Common myeloid progenitor, CD34-positive (primary cell): ENCODE measurements around the gene IDH2.

Experiments used
- CTCF ChIA-PET: fragments of 350-600 bp; sonication (Branson Sonifier 250); formaldehyde crosslinking; loops from one replicate; lab custom pipeline; 2021; ENCODE audit warnings: antibody characterized with exemption; lab: Charles Lee
- POLR2A ChIA-PET: fragments of 350-600 bp; sonication (Branson Sonifier 250); formaldehyde crosslinking; loops from one replicate; lab custom pipeline; 2021; ENCODE audit warnings: antibody characterized with exemption; lab: Charles Lee
- DNase-seq, 3 donors: peaks; one replicate each; pipeline versions ENCODE4 v3.0.0 to v3.0.0-alpha.2; 2013
- H3K27ac ChIP-seq, 2 experiments: 1 replicate in 1 of 2; 2 replicates in 1 of 2; pipeline ENCODE4 v1.7.0; 2013; ENCODE audit warnings: inconsistent platforms in 2 of 2, low read length in 2 of 2, mild to moderate bottlenecking in 2 of 2, low read depth in 1 of 2, moderate library complexity in 1 of 2; ENCODE audit not compliant: severe bottlenecking in 2 of 2, insufficient read depth in 1 of 2, poor library complexity in 1 of 2
- H3K27me3 ChIP-seq, 5 experiments: replicated peaks in 2 of 5; 1 replicate in 3 of 5; 2 replicates in 2 of 5; pipeline versions ENCODE4 v1.6.1 to v1.7.0; 2013; ENCODE audit warnings: low read length in 4 of 5, mild to moderate bottlenecking in 2 of 5, moderate library complexity in 2 of 5, inconsistent platforms in 1 of 5; ENCODE audit not compliant: insufficient read depth in 5 of 5, control insufficient read depth in 4 of 5
- H3K36me3 ChIP-seq, 4 experiments: 1 replicate in 2 of 4; 2 replicates in 2 of 4; pipeline versions ENCODE4 v1.6.1 to v1.7.0; 2013; ENCODE audit warnings: low read length in 3 of 4, control low read depth in 1 of 4, mild to moderate bottlenecking in 1 of 4; ENCODE audit not compliant: control insufficient read depth in 4 of 4, insufficient read depth in 4 of 4
- H3K4me1 ChIP-seq, 4 experiments: 1 replicate in 3 of 4; 2 replicates in 1 of 4; pipeline versions ENCODE4 v1.6.1 to v1.7.1; 2013; ENCODE audit warnings: low read length in 3 of 4, mild to moderate bottlenecking in 3 of 4, control low read depth in 1 of 4, inconsistent platforms in 1 of 4, moderate library complexity in 1 of 4; ENCODE audit not compliant: control insufficient read depth in 4 of 4, insufficient read depth in 4 of 4; ENCODE audit errors: control extremely low read depth in 1 of 4
- H3K4me3 ChIP-seq, 7 experiments: 1 replicate in 4 of 7; 2 replicates in 3 of 7; pipeline versions ENCODE4 v1.5.1 to v1.7.0; 2013; ENCODE audit warnings: mild to moderate bottlenecking in 7 of 7, low read length in 6 of 7, moderate library complexity in 6 of 7, inconsistent platforms in 2 of 7, low read depth in 2 of 7, control low read depth in 1 of 7; ENCODE audit not compliant: insufficient read depth in 4 of 7, control insufficient read depth in 1 of 7; ENCODE audit errors: extremely low read depth in 1 of 7
- H3K9me3 ChIP-seq, 5 experiments: 1 replicate in 4 of 5; 2 replicates in 1 of 5; pipeline versions ENCODE4 v1.6.1 to v1.7.1; 2013; ENCODE audit warnings: low read length in 4 of 5, mild to moderate bottlenecking in 2 of 5, inconsistent platforms in 1 of 5, low read depth in 1 of 5, moderate library complexity in 1 of 5; ENCODE audit not compliant: control insufficient read depth in 4 of 5, insufficient read depth in 2 of 5; ENCODE audit errors: control extremely low read depth in 1 of 5
- WGBS: methylation state at CpG from one replicate; pipeline ENCODE4 v1.1.5; 2013; ENCODE audit not compliant: insufficient coverage; 5-methylcytosine and 5-hydroxymethylcytosine counted together

Gene IDH2

DNA sequence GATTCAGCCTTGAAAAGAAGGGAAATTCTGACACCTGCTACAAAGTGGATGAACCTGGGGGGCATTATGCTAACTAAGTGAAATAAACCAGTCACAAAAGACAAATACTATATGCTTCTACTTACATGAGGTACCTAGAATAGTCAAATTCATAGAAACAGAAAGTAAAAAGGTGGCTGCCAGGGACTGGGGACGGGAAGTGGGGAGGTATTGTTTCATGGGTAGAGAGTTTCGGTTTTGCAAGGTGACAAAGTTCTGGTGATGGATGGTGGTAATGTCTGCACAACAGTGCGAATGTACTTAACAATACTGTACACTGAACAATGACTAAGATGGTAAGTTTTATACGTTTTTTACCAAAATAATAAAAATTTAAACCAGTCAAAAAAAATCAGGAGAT is 4.8 kb downstream of the IDH2 start:
- Histone ChIP-seq H3K27ac (peak overlapping the region in 1 of 2 experiments; percentile 77), H3K4me3 (peak overlapping the region in 4 of 7 experiments; percentile 26 to 65 (median 46)), H3K27me3 (no peaks in the 10 kb centered on the region), H3K4me1 (peaks cover 17 to 50% (median 48%) of the 10 kb centered on the region in 4 experiments), H3K9me3 (no peaks in the 10 kb centered on the region), H3K36me3 (peaks cover 0 to 8% (median 3%) of the 10 kb centered on the region in 4 experiments)
- peak; percentile 57 to 88 (median 84) for DNase-seq
- WGBS = 0% methylated on average over 2 of the region's 4 CpGs
- ChIA-PET POLR2A (no interaction called here), CTCF (no interaction called here)

- CTCF ChIA-PET = interaction anchor here (0.9 kb wide), 1 partner anchor 340 kb away, joined by 4 read pairs; no protein-coding TSS in a partner anchor
- Histone ChIP-seq H3K9me3 (no peaks in the 10 kb centered on the region), H3K4me3 (no peak overlapping the region), H3K4me1 (peaks cover 13 to 38% (median 34%) of the 10 kb centered on the region in 4 experiments), H3K36me3 (peaks cover 7 to 21% (median 13%) of the 10 kb centered on the region in 4 experiments), H3K27me3 (no peaks in the 10 kb centered on the region), H3K27ac (no peak overlapping the region)
- WGBS = 92% methylated on average over 3 of the region's 3 CpGs
- POLR2A ChIA-PET = no interaction called here
- DNase-seq = no peak
Measured at GRCh38 chr15:90095521-90095959, 6.7 kb downstream of the IDH2 start.

GRCh38 chr15:90091156-90091931 is 10.9 kb downstream of the IDH2 start:
- no peaks in the 10 kb centered on the region for H3K4me1 ChIP-seq
- no peak overlapping the region for H3K27ac ChIP-seq
- CTCF ChIA-PET = interaction anchor here (0.7 to 3.0 kb wide), 7 partner anchors 12 to 193 kb away, joined by 3 to 8 read pairs (median 3); no protein-coding TSS in a partner anchor
- peaks cover 13 to 55% (median 38%) of the 10 kb centered on the region in 4 experiments for H3K36me3 ChIP-seq
- WGBS = 90% methylated on average over 14 of the region's 17 CpGs
- no peaks in the 10 kb centered on the region for H3K27me3 ChIP-seq
- no peaks in the 10 kb centered on the region for H3K9me3 ChIP-seq
- POLR2A ChIA-PET = no interaction called here
- no peak for DNase-seq
- no peak overlapping the region for H3K4me3 ChIP-seq

DNA sequence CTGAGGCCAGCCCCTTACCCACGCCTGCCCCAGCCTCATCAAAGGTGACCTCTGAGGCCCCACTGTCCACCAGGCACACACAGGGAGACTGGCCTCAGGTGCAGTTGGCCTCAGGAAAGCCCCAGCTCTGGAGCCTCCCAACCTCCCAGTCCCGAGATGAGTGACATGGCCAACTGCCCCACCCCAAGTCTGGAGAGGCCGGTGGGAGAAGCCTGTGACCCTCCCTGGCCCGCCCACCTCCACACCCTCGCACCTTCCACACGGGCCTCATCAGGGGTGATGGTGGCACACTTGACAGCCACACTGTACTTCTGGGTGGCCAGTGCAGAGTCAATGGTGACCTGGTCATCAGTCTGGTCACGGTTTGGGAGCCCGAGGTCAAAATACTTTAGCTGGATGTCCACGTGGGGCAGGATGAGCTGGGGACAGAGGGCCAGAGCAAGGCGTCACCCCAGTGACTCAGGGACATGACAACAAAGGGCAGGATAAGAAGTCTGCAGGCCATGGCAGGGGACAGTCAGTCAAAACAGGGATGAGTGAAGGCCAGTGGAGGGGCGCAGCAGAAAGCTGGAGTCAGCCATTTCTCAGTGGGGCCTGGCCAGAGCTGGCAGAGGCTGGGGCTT is 11.9 kb downstream of the IDH2 start:
- Histone ChIP-seq H3K36me3 (peaks cover 13 to 65% (median 42%) of the 10 kb centered on the region in 4 experiments), H3K4me3 (no peak overlapping the region), H3K27me3 (no peaks in the 10 kb centered on the region), H3K9me3 (no peaks in the 10 kb centered on the region), H3K27ac (no peak overlapping the region), H3K4me1 (no peaks in the 10 kb centered on the region)
- POLR2A ChIA-PET = no interaction called here
- DNase-seq = no peak
- CTCF ChIA-PET = interaction anchor here (0.8 to 3.0 kb wide), 4 partner anchors 13 to 192 kb away, joined by 3 to 8 read pairs (median 4); no protein-coding TSS in a partner anchor
- 100% methylated on average over 9 of the region's 11 CpGs for WGBS

GRCh38 chr15:90087454-90088154 is 14.7 kb downstream of the IDH2 start:
- POLR2A ChIA-PET = interaction anchor here (1.5 kb wide), 1 partner anchor 15 kb away, joined by 3 read pairs; the partner anchor contains the start of gene IDH2
- H3K36me3 ChIP-seq = peaks cover 15 to 82% (median 61%) of the 10 kb centered on the region in 4 experiments
- H3K27me3 ChIP-seq = no peaks in the 10 kb centered on the region
- peak; percentile 68 to 81 (median 74) for DNase-seq
- H3K4me1 ChIP-seq = peaks cover 0 to 17% (median 3%) of the 10 kb centered on the region in 4 experiments
- H3K9me3 ChIP-seq = no peaks in the 10 kb centered on the region
- no peak overlapping the region for H3K27ac ChIP-seq
- 94% methylated on average over 17 of the region's 20 CpGs for WGBS
- CTCF ChIA-PET = interaction anchor here (0.6 to 4.7 kb wide), 9 partner anchors 12 to 211 kb away, joined by 3 to 23 read pairs (median 3); partner anchors contain the start of gene IDH2
- H3K4me3 ChIP-seq = no peak overlapping the region

DNA sequence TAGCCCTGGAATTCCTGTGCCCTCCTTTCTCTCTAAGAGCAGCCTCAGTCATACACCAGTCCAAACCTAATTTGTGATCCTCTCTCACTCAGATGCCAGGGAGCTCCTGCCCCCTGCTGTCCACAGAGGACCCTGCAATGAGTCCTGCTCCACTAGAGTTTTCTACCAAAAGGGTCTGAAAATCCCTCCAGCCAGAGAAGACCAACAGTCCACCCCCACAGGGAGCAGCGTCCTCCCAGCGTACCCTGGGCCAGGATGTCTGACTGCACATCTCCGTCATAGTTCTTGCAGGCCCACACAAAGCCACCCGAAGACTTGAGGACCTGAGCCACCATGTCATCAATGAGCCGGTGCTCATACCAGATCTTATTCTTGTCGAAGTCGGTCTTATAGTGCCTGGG is 15.4 kb downstream of the IDH2 start:
- Histone ChIP-seq H3K27me3 (no peaks in the 10 kb centered on the region), H3K27ac (no peak overlapping the region), H3K9me3 (no peaks in the 10 kb centered on the region), H3K36me3 (peaks cover 15 to 89% (median 60%) of the 10 kb centered on the region in 4 experiments), H3K4me3 (no peak overlapping the region), H3K4me1 (peaks cover 0 to 23% (median 10%) of the 10 kb centered on the region in 4 experiments)
- peak; percentile 55 to 73 (median 67) for DNase-seq
- 100% methylated on average over 7 of the region's 7 CpGs for WGBS
- POLR2A ChIA-PET = no interaction called here
- CTCF ChIA-PET = interaction anchor here (0.6 to 4.7 kb wide), 10 partner anchors 11 to 210 kb away, joined by 3 to 23 read pairs (median 3); partner anchors contain the start of gene IDH2
